Neural progenitor cell (in vitro differentiated cells): ENCODE measurements around the gene ATP6V1G1.

Experiments used
- CTCF ChIP-seq: fragments of 200-600 bp; sonication (generic); IDR thresholded peaks from 2 replicates; pipeline ENCODE4 v1.5.1; 2017; ENCODE audit warnings: antibody characterized with exemption, mild to moderate bottlenecking
- EZH2 ChIP-seq: fragments of 200-600 bp; sonication (generic); IDR thresholded peaks from 2 replicates; pipeline ENCODE4 v1.6.1; 2017; ENCODE audit warnings: antibody characterized with exemption, mild to moderate bottlenecking, moderate library complexity

- TF ChIP-seq CTCF (no peak), EZH2 (no peak)
Observed at GRCh38 chr9:114631166-114631565, 43.6 kb downstream of the ATP6V1G1 start.
